GM18873 (cell line): ENCODE results near the gene BTBD7.

Experiments used
- ATAC-seq: cut with Tn5 transposase; IDR thresholded peaks from one replicate; pipeline ENCODE4 v1.9.1; 2021; ENCODE audit warnings: mild to moderate bottlenecking, moderate library complexity, moderate number of reproducible peaks; ENCODE audit not compliant: unreplicated experiment, low FRiP score

Gene BTBD7

GRCh38 chr14:93331002-93331727 lies 1.7 kb downstream of the BTBD7 start:
- no peak for ATAC-seq

GRCh38 chr14:93330609-93331000 lies 2.2 kb downstream of the BTBD7 start:
- ATAC-seq, result no peak

DNA sequence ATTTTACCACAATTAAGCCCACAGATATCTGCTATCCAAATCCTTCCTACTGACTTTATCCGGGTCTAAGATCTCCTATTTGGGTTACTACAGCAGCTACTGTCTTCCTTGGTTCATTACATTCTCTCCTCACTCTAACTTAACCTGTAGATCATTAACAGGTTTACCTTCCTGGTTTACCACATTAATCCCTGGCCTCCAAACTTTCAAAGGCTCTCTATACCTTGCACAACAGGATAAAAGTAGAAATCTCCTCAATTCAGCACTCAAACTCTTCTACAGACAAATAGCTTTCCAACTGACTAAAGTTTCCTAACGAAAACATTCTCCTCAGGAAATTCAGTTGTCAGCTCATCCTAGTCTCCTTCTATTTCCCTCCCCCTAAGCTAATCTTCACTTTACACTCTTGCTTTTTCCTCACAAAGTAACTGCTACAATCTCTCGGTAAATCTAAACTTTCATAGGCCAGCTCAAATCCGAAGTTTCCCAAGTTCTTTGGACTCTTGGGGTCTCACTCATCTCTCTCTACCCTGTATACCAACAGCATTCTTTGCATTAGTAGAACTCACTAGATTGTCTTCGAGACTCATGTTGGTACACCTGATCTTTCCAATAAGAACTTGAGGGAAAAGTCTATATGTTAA lies 2.7 kb downstream of the BTBD7 start:
- ATAC-seq, result no peak

DNA sequence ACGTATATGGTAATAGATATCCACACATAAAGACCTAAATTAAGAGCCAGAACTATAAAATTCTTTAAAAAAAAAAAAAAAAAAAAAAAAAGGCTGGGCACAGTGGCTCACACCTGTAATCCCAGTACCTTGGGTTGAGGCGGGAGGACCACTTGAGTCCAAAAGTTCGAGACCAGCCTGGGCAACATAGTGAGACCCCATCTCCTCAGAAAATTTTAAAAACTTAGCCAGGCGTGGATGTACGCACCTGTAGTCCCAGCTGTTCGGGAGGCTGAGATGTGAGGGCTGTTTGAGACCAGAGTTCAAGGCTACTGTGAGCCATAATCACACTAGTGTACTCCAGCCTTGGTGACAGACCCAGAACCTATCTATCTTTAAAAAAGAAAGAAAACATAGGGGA lies 4.3 kb downstream of the BTBD7 start:
- no peak for ATAC-seq

DNA sequence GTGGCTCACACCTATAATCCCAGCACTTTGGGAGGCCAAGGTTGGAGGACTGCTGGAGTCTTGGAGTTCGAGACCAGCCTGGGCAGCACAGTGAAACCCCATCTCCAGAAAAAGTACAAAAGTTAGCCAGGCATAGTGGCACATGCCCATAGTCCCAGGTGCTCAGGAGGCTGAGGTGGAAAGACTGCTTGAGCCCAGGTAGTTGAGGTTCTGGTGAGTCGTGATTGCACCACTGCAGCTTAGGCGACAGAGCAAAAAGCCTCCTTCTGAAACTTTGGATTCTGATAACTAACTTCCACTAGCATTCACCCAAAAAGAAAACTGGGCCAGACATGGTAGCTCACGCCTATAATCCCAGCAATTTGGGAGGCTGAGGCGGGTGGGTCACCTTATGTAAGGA lies 6.6 kb downstream of the BTBD7 start:
- no peak for ATAC-seq

DNA sequence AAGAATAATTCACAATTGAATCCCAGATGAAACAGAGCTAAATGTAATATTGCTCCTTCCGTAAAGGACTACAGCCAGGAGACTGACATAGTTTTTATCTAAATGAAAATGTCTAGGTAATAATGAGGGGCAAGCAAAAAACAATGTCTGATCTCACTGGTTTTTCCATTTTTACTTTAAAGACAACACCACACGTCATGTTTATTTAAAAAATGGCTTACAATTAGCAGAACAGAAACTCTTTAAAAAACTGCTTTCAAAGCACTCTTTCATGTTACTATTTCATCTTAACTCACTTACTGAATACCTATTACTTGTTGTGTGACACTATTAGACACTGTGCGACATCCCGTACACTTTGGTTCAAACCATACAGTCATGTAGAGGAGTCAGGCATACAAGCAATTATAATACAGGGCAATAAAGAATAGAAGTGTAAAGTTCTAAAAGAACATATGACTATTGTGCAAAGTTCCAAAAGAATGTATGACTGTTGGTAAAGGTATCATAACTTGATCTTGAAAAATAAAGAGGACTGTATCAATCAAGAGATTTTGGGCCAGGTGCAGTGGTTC lies 9.1 kb downstream of the BTBD7 start:
- no peak for ATAC-seq

- ATAC-seq, result no peak
Measured at GRCh38 chr14:93322929-93323599, 9.8 kb downstream of the BTBD7 start.

DNA sequence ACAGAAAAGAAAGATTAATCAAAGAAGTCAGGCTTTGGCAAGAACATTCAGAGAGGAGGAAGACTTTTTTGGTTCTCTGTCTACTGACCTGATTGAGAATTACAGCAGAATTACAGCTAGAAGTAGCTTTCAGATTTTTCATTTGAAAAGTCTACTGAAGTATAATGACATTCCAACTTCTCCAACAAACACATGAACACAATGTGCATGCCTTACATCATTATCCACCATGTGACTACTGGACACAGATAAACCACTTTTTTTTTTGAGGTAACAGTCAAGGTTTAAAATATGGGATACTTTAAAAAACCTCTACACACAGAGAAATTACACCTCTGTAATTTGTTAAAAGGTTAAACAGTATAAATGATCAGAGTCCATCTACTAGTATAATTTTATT lies 12.3 kb downstream of the BTBD7 start:
- no peak for ATAC-seq

DNA sequence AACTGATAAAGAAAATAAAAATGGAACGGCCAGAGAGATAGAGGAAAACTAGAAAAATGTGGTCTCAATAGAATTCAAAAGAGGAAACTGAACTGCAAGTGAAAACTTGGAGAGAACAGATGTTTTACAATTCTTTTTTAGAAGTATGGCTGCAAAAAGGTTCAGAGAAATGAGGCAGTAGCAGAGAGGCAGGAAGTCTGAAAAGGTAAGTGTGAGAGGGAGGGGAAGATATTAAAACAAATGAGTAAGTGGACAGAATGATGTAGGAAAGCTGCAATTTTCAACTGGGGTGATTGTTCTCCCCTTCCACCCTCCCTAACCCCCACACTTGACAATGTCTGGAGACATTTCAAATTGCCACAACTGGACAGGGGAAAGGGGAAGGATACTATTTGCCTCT lies 12.9 kb downstream of the BTBD7 start:
- ATAC-seq, result no peak

GRCh38 chr14:93319494-93319893 lies 13.3 kb downstream of the BTBD7 start:
- no peak for ATAC-seq

GRCh38 chr14:93318927-93319326 lies 13.9 kb downstream of the BTBD7 start:
- ATAC-seq, result no peak

GRCh38 chr14:93317875-93318807 lies 14.7 kb downstream of the BTBD7 start:
- ATAC-seq, result no peak

DNA sequence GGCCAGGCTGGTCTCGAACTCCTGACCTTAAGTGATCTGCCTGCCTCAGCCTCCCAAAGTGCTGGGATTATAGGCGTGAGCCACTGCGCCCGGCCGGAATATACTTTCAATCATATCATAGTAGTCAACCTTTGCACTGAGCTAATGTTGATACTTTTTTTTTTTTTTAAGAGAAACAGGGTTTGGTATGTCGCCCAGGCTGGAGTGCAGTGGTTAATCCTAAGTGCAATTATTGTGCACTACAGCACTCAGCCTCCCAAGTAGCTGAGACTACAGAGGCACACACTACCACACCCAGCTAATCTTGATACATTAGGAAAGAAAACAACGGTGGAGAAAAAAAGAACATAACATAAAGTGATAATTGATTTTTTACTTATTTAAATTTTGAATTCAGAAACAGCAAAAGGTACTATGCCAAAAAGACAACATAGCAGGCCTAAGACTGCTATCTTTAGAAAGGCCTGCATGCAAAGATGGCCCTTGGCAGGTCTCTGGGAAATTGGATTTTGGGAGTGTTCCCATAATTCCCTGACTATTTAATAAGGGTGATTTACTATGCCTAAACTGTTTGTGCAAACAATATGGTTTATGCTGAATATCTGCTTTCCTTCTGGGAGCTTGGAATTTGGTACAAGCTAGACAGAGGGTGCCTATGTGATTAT lies 15.5 kb downstream of the BTBD7 start:
- ATAC-seq, result no peak

- ATAC-seq, result no peak
Measured at GRCh38 chr14:93316716-93317115, 16.1 kb downstream of the BTBD7 start.

DNA sequence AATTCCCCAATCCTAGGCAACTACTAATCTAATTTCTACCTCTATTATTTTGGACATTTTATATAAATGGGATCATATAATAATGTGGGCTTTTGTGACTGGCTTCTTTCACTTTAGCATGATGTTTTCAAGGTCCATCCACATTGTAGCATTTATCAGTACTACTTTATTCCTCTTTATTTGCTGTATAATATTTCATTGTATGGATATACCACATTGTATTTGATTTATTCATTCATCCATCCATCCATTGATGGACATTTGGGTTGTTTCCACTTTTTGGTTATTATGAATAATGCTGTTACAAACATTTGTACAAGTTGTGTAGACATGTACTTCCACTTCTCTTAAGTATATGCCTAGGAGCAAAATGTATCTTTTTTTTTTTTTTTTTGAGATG lies 17.3 kb downstream of the BTBD7 start:
- ATAC-seq, result no peak

GRCh38 chr14:93311082-93311481 lies 21.8 kb downstream of the BTBD7 start:
- ATAC-seq, result no peak

DNA sequence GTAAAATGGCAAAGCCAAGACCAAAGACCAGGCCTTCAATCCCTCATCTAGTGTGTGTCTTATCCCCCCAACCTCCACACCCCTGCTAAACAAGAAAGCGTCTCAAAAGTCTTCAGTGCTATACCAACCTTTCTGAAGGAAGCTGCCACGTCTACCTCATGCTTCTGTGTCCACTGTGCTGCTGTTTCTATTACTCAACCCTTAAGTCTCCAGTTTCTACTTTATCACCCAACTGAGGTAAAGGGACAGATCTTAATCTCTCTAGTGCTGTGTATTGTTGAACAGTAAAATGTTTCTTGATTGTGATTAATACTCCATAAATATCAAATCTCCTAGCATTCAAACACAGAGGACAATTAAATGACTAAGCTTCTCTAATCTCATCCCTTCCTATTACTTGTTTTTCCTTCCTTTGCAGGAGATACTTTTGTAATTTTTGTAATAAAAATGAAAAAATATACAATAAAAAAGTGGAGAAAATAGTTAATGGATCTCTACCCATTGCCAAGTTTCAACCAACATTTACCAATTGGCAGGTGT lies 23.3 kb downstream of the BTBD7 start:
- ATAC-seq, result no peak

GRCh38 chr14:93308686-93309345 lies 24.0 kb downstream of the BTBD7 start:
- no peak for ATAC-seq

GRCh38 chr14:93306812-93307211 lies 26.0 kb downstream of the BTBD7 start:
- ATAC-seq, result no peak
